Ascending aorta (tissue), 2 donors: ENCODE results near the gene PCDHB1. TPM values are rescaled to one million over a fixed set of nuclear protein-coding genes. Genes with fewer than 3 reads are reported as not detected.

ENCODE experiments used
- DNase-seq, 2 donors: peaks; one replicate each; pipeline ENCODE4 v3.0.0-alpha.2; 2019; ENCODE audit warnings: low spot score in 2 of 2
- H3K27ac ChIP-seq, 2 donors: fragments of 200-600 bp; sonication (generic); one replicate each; pipeline ENCODE4 v1.5.1; 2016 to 2017; ENCODE audit warnings: mild to moderate bottlenecking in 1 of 2
- H3K27me3 ChIP-seq: fragments of 200-600 bp; sonication (generic); one replicate; pipeline ENCODE4 v1.5.1; 2017
- H3K36me3 ChIP-seq, 2 donors: fragments of 200-600 bp; sonication (generic); one replicate each; pipeline ENCODE4 v1.5.1; 2016
- H3K4me1 ChIP-seq, 2 donors: fragments of 200-600 bp; sonication (generic); one replicate each; pipeline ENCODE4 v1.5.1; 2016 to 2017; ENCODE audit warnings: mild to moderate bottlenecking in 1 of 2
- H3K4me3 ChIP-seq, 2 donors: fragments of 200-600 bp; sonication (generic); one replicate each; pipeline ENCODE4 v1.5.1; 2016 to 2017; ENCODE audit warnings: mild to moderate bottlenecking in 1 of 2
- H3K9me3 ChIP-seq, 2 donors: fragments of 200-600 bp; sonication (generic); one replicate each; pipeline ENCODE4 v1.5.1; 2016
- CTCF ChIP-seq, 3 experiments: fragments of 200-600 bp in 2 of 3; fragments of 450-650 bp in 1 of 3; sonication (generic) in 2 of 3; IDR thresholded peaks; one replicate each; pipeline ENCODE4 v1.5.1; 2016 to 2019; ENCODE audit warnings: antibody characterized with exemption in 3 of 3, mild to moderate bottlenecking in 1 of 3, moderate library complexity in 1 of 3
- intact Hi-C: fragments of 100-400 bp; cut with DNase I; formaldehyde crosslinking; loops from one replicate; pipeline ENCODE4 v1.15.1; 2023
- total RNA-seq: library from RNA; depleted of rRNA; stranded (reverse); fragments of >200 nt; gene quantifications from one replicate; pipeline ENCODE4 v1.1.0, GENCODE V29; 2016

PCDHB1 gene
- total RNA-seq, 1 donor from 2014 or later: not detected

- H3K27me3 ChIP-seq: no peaks in the 10 kb centered on the region
- TF ChIP-seq CTCF (IDR thresholded peaks at IDR 0.05): peak; percentile 60 to 72 (median 65)
- peak overlapping the region; percentile 41 to 42 for H3K4me3 ChIP-seq
- intact Hi-C loops: loop anchor here (1.0 to 2.0 kb wide), 4 partner anchors 115 to 330 kb away; partner anchors contain the start of genes PCDHA3, PCDHA4 and PCDHAC1
- H3K36me3 ChIP-seq: no peaks in the 10 kb centered on the region
- H3K4me1 ChIP-seq: no peaks in the 10 kb centered on the region
- H3K9me3 ChIP-seq: no peaks in the 10 kb centered on the region
- peak; percentile 37 to 92 for DNase-seq
- no peak overlapping the region for H3K27ac ChIP-seq
Measured at GRCh38 chr5:141040771-141041426, 10.3 kb upstream of the PCDHB1 start.

- no peak overlapping the region for H3K4me3 ChIP-seq
- TF ChIP-seq CTCF (IDR thresholded peaks at IDR 0.05): no peak
- no peaks in the 10 kb centered on the region for H3K36me3 ChIP-seq
- intact Hi-C loops: loop anchor here (1.0 to 2.0 kb wide), 4 partner anchors 115 to 330 kb away; partner anchors contain the start of genes PCDHA3, PCDHA4 and PCDHAC1
- no peak for DNase-seq
- H3K27ac ChIP-seq: no peak overlapping the region
- no peaks in the 10 kb centered on the region for H3K27me3 ChIP-seq
- no peaks in the 10 kb centered on the region for H3K4me1 ChIP-seq
- H3K9me3 ChIP-seq: no peaks in the 10 kb centered on the region
Measured at GRCh38 chr5:141041427-141041785, 9.8 kb upstream of the PCDHB1 start.

GRCh38 chr5:141042555-141042954 lies 8.6 kb upstream of the PCDHB1 start:
- Histone ChIP-seq H3K27ac (no peak overlapping the region), H3K36me3 (no peaks in the 10 kb centered on the region), H3K4me1 (no peaks in the 10 kb centered on the region), H3K4me3 (no peak overlapping the region), H3K9me3 (no peaks in the 10 kb centered on the region), H3K27me3 (no peaks in the 10 kb centered on the region)
- DNase-seq: no peak
- intact Hi-C loops: no loop called here
- TF ChIP-seq CTCF (IDR thresholded peaks at IDR 0.05): no peak

- intact Hi-C loops: no loop called here
- no peak for DNase-seq
- Histone ChIP-seq H3K9me3 (no peaks in the 10 kb centered on the region), H3K36me3 (no peaks in the 10 kb centered on the region), H3K4me1 (no peaks in the 10 kb centered on the region), H3K4me3 (peak overlapping the region; percentile 60), H3K27me3 (no peaks in the 10 kb centered on the region), H3K27ac (no peak overlapping the region)
- TF ChIP-seq CTCF (IDR thresholded peaks at IDR 0.05): no peak
Measured at GRCh38 chr5:141051521-141051866, 320 bp downstream of the PCDHB1 start.

GRCh38 chr5:141077826-141078225 lies 26.7 kb downstream of the PCDHB1 start:
- TF ChIP-seq CTCF (IDR thresholded peaks at IDR 0.05): no peak

More at GRCh38 chr5:141077826-141078225, 26.7 kb downstream of the PCDHB1 start:
- intact Hi-C loops: no loop called here
- no peak for DNase-seq
- no peaks in the 10 kb centered on the region for H3K27me3 ChIP-seq
- no peak overlapping the region for H3K27ac ChIP-seq
- no peaks in the 10 kb centered on the region for H3K4me1 ChIP-seq
- no peaks in the 10 kb centered on the region for H3K9me3 ChIP-seq
- H3K36me3 ChIP-seq: no peaks in the 10 kb centered on the region
- H3K4me3 ChIP-seq: no peak overlapping the region
